Femur (tissue), 1 donor: ENCODE results near the gene TAF12.
"Not testable (repeated sequence)": the region's sequence is repeated elsewhere in the genome, so short reads cannot be mapped to it uniquely, and the experiment has no call there.

Experiments
- DNase-seq: peaks from one replicate; pipeline ENCODE4 v3.0.0-alpha.2; 2017

Gene TAF12

GRCh38 chr1:28642056-28642846 lies 616 bp downstream of the TAF12 start:
- DNase-seq: no peak

- no peak for DNase-seq
Measured at GRCh38 chr1:28640766-28641165, 2.1 kb downstream of the TAF12 start.

GRCh38 chr1:28632560-28632959 lies 10.3 kb downstream of the TAF12 start:
- no peak for DNase-seq

GRCh38 chr1:28631713-28632112 lies 11.2 kb downstream of the TAF12 start:
- DNase-seq: no peak

- no peak for DNase-seq
Measured at GRCh38 chr1:28613175-28613574, 29.7 kb downstream of the TAF12 start.

- DNase-seq: no peak
Measured at GRCh38 chr1:28606771-28607170, 36.1 kb downstream of the TAF12 start.

GRCh38 chr1:28604962-28605361 lies 37.9 kb downstream of the TAF12 start:
- DNase-seq: no peak

- DNase-seq: no peak
Measured at GRCh38 chr1:28604411-28604810, 38.5 kb downstream of the TAF12 start.

- peak; percentile 79 for DNase-seq
Measured at GRCh38 chr1:28602536-28603439, 40.1 kb downstream of the TAF12 start.

- no peak for DNase-seq
Measured at GRCh38 chr1:28601696-28602095, 41.2 kb downstream of the TAF12 start.

GRCh38 chr1:28596276-28596675 lies 46.6 kb downstream of the TAF12 start:
- DNase-seq: not testable (repeated sequence)

GRCh38 chr1:28595412-28596191 lies 47.3 kb downstream of the TAF12 start:
- DNase-seq: no peak

- DNase-seq: peak; percentile 75
Measured at GRCh38 chr1:28594686-28595411, 48.0 kb downstream of the TAF12 start.

- not testable (repeated sequence) for DNase-seq
Measured at GRCh38 chr1:28593988-28594356, 48.9 kb downstream of the TAF12 start.

GRCh38 chr1:28592321-28593071 lies 50.4 kb downstream of the TAF12 start:
- DNase-seq: peak; percentile 28

- DNase-seq: peak; percentile 73
Measured at GRCh38 chr1:28591708-28592320, 51.1 kb downstream of the TAF12 start, which contains the start of gene RAB42. TSS of gene RAB42 (plus strand) at chr1:28592265. CDS start at chr1:28592512, 247 bp downstream.

- not testable (repeated sequence) for DNase-seq
Measured at GRCh38 chr1:28586585-28587391, 56.1 kb downstream of the TAF12 start.

GRCh38 chr1:28582248-28582615 lies 60.6 kb downstream of the TAF12 start:
- peak; percentile 33 for DNase-seq

- DNase-seq: peak; percentile 98
Measured at GRCh38 chr1:28581531-28582247, 61.2 kb downstream of the TAF12 start.
